Activated T-cell treated with anti-CD3 and anti-CD28 coated beads for 48 hours (primary cell): ENCODE measurements around the gene LRRC41.
"Not testable (repeated sequence)": the region's sequence is repeated elsewhere in the genome, so short reads cannot be mapped to it uniquely, and the experiment has no call there.

Source experiments
- DNase-seq: peaks from one replicate; pipeline ENCODE4 v3.0.0-alpha.2; 2020; ENCODE audit warnings: low read depth

The LRRC41 gene

GRCh38 chr1:46303038-46303871 lies at the start of gene LRRC41, which contains the start of gene UQCRH:
LRRC41 (minus strand) TSS chr1:46303616; CDS start chr1:46303322, 294 bp downstream.
UQCRH (plus strand) TSS chr1:46303698; CDS start chr1:46303767, 69 bp downstream.
- DNase-seq = peak; percentile 91

- DNase-seq = no peak
Measured at GRCh38 chr1:46352363-46352762, 48.9 kb upstream of the LRRC41 start.

- no peak for DNase-seq
Measured at GRCh38 chr1:46345281-46345680, 41.9 kb upstream of the LRRC41 start.

- no peak for DNase-seq
Measured at GRCh38 chr1:46344481-46344880, 41.1 kb upstream of the LRRC41 start.

GRCh38 chr1:46343705-46344104 lies 40.3 kb upstream of the LRRC41 start:
- no peak for DNase-seq

GRCh38 chr1:46343351-46343695 lies 39.9 kb upstream of the LRRC41 start:
- DNase-seq = no peak

- DNase-seq = no peak
Measured at GRCh38 chr1:46342677-46343350, 39.4 kb upstream of the LRRC41 start.

GRCh38 chr1:46342084-46342656 lies 38.8 kb upstream of the LRRC41 start:
- DNase-seq = no peak

- DNase-seq = no peak
Measured at GRCh38 chr1:46341222-46342083, 38.0 kb upstream of the LRRC41 start.

- peak; percentile 84 for DNase-seq
Measured at GRCh38 chr1:46340404-46341221, 37.2 kb upstream of the LRRC41 start, which contains the start of gene NSUN4. NSUN4 (plus strand) TSS chr1:46340807; CDS start chr1:46340827, 20 bp downstream.

GRCh38 chr1:46337409-46337808 lies 34.0 kb upstream of the LRRC41 start:
- not testable (repeated sequence) for DNase-seq

- DNase-seq = no peak
Measured at GRCh38 chr1:46335081-46335480, 31.7 kb upstream of the LRRC41 start.

GRCh38 chr1:46334030-46334384 lies 30.6 kb upstream of the LRRC41 start:
- no peak for DNase-seq

- no peak for DNase-seq
Measured at GRCh38 chr1:46333300-46334029, 30.0 kb upstream of the LRRC41 start.

GRCh38 chr1:46331786-46332540 lies 28.5 kb upstream of the LRRC41 start:
- DNase-seq = not testable (repeated sequence)

- DNase-seq = not testable (repeated sequence)
Measured at GRCh38 chr1:46330381-46330780, 27.0 kb upstream of the LRRC41 start.

- not testable (repeated sequence) for DNase-seq
Measured at GRCh38 chr1:46329807-46330206, 26.4 kb upstream of the LRRC41 start.

- not testable (repeated sequence) for DNase-seq
Measured at GRCh38 chr1:46328182-46328581, 24.8 kb upstream of the LRRC41 start.

GRCh38 chr1:46325285-46326076 lies 22.1 kb upstream of the LRRC41 start:
- DNase-seq = not testable (repeated sequence)
